Measurements from ENCODE around the gene SUSD5. TPM values are rescaled to one million over a fixed set of nuclear protein-coding genes. Genes with fewer than 3 reads are reported as not detected.

SUSD5 gene
- total and polyA plus RNA-seq, 2 experiments from 2014 or later: 1.4 to 3.6 TPM

- TF ChIP-seq ZNF462 (CRISPR knock-in tag; IDR thresholded peaks at IDR 0.05) (no peak), JUNB (IDR thresholded peaks at IDR 0.05; ENCODE audit: unreplicated experiment) (no peak), EZH2phosphoT487 (IDR thresholded peaks at IDR 0.05; ENCODE audit: unreplicated experiment) (no peak), POLR2AphosphoS5 (IDR thresholded peaks at IDR 0.05; ENCODE audit: low read depth) (no peak), CREB1 (CRISPR knock-in tag; IDR thresholded peaks at IDR 0.05; ENCODE audit: low read depth) (no peak)
Observed at GRCh38 chr3:33187368-33187634, 31.3 kb downstream of the SUSD5 start (continued).

- no peaks in the 10 kb centered on the region for H3F3A ChIP-seq (replicated peaks; ENCODE audit: low read depth)
- H3K9me2 ChIP-seq (ENCODE audit: insufficient read depth): no peaks in the 10 kb centered on the region
- Mint-ChIP-seq H3K27ac (no peak overlapping the region; the same call in 1 of the 2 replicates), H3K4me1 (peaks cover 4% of the 10 kb centered on the region; the same call in 2 of the 3 replicates), H3K27me3 (ENCODE audit: insufficient read depth, low read depth, poor library complexity) (no peaks in the 10 kb centered on the region), H3K9me3 (no peaks in the 10 kb centered on the region), H3K4me3 (no peak overlapping the region), H3K36me3 (ENCODE audit: low read depth) (no peaks in the 10 kb centered on the region)
- H3K27me3 ChIP-seq (ENCODE audit: insufficient read depth): no peaks in the 10 kb centered on the region
- DNase-seq (ENCODE audit: low spot score) (no peak), ATAC-seq (no peak)
- no peak overlapping the region for H3K4me2 ChIP-seq
- H3K4me1 ChIP-seq (ENCODE audit: insufficient read depth): no peaks in the 10 kb centered on the region
- no peaks in the 10 kb centered on the region for H3K79me2 ChIP-seq (replicated peaks; ENCODE audit: insufficient read depth)
- H4K20me1 ChIP-seq (replicated peaks; ENCODE audit: insufficient read depth): no peaks in the 10 kb centered on the region
- H3K27ac ChIP-seq (ENCODE audit: low read depth): no peak overlapping the region
- H3K36me3 ChIP-seq (ENCODE audit: insufficient read depth): no peaks in the 10 kb centered on the region
- H2AFZ ChIP-seq: no peak overlapping the region
- H3K4me3 ChIP-seq: no peak overlapping the region
- TF ChIP-seq ETS1 (IDR thresholded peaks at IDR 0.05) (no peak), ZNF331 (CRISPR knock-in tag; IDR thresholded peaks at IDR 0.05; ENCODE audit: low read depth) (no peak), POLR2AphosphoS5 (IDR thresholded peaks at IDR 0.05; ENCODE audit: low read depth) (no peak), CREB1 (CRISPR knock-in tag; IDR thresholded peaks at IDR 0.05; ENCODE audit: low read depth) (no peak), STAT1 (IDR thresholded peaks at IDR 0.05; ENCODE audit: unreplicated experiment) (no peak), CTCF (conservative IDR thresholded peaks at IDR 0.05; ENCODE audit: low read depth in 2 of 2) (no peak), REST (IDR thresholded peaks at IDR 0.05; ENCODE audit: unreplicated experiment) (no peak), NANOG (IDR thresholded peaks at IDR 0.05; ENCODE audit: borderline replicate concordance) (no peak)
Observed at GRCh38 chr3:33186524-33187367, 31.9 kb downstream of the SUSD5 start.

Data from GM23338 (cell line).